DOHH2 (cell line): Measurements from ENCODE around the gene CEBPE.

ENCODE experiments used
- CTCF ChIP-seq: fragments of 200-600 bp; sonication (generic); IDR thresholded peaks from one replicate; pipeline ENCODE4 v1.5.1; 2014; ENCODE audit warnings: antibody characterized with exemption, mild to moderate bottlenecking, low read depth, low read length; ENCODE audit not compliant: poor library complexity, severe bottlenecking
- EZH2phosphoT487 ChIP-seq: fragments of 200-600 bp; sonication (generic); IDR thresholded peaks from 2 replicates; pipeline ENCODE4 v1.6.1; 2017; ENCODE audit warnings: borderline replicate concordance, mild to moderate bottlenecking, antibody characterized with exemption, low read length, moderate library complexity, mixed read lengths

GRCh38 chr14:23097786-23098185 is 21.3 kb downstream of the CEBPE start:
- TF ChIP-seq EZH2phosphoT487 (no peak), CTCF (no peak)
